ENCODE results near the gene C2orf81.

DNA sequence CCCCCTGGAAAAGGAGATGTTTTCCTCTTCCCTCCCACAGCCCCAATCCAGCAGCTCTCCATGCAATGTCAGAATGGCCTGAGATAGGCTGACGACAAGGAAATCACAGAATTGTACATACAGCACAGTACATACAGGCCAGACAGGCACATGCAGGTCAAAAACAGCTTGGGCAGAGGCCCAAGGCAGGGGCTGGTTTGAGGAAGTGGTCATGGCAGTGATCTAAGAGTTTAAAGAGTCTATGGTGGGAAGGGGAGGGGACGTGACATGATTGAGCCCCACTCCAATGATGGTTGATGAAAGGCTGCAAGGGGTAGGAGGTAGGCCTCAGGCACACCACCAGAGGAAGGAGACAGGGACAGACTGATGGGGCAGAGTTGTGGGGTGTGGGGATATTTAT is 45.6 kb downstream of the C2orf81 start:
- TF ChIP-seq, protein P1, sequence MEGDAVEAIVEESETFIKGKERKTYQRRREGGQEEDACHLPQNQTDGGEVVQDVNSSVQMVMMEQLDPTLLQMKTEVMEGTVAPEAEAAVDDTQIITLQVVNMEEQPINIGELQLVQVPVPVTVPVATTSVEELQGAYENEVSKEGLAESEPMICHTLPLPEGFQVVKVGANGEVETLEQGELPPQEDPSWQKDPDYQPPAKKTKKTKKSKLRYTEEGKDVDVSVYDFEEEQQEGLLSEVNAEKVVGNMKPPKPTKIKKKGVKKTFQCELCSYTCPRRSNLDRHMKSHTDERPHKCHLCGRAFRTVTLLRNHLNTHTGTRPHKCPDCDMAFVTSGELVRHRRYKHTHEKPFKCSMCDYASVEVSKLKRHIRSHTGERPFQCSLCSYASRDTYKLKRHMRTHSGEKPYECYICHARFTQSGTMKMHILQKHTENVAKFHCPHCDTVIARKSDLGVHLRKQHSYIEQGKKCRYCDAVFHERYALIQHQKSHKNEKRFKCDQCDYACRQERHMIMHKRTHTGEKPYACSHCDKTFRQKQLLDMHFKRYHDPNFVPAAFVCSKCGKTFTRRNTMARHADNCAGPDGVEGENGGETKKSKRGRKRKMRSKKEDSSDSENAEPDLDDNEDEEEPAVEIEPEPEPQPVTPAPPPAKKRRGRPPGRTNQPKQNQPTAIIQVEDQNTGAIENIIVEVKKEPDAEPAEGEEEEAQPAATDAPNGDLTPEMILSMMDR (IDR thresholded peaks at IDR 0.05) = no peak
- TF ChIP-seq POLR2A (IDR thresholded peaks at IDR 0.05) = no peak

Data from lower leg skin (tissue), 3 donors.